ENCODE measurements around the gene SYT17.

Gene SYT17

GRCh38 chr16:19167710-19168370 lies at the start of gene SYT17:
TSS of gene SYT17 (plus strand) at chr16:19168240. CDS start at chr16:19168647, 407 bp downstream.
- no peaks in the 10 kb centered on the region for H3K9me3 ChIP-seq
- H3K36me3 ChIP-seq = no peaks in the 10 kb centered on the region
- peaks cover 0 to 34% of the 10 kb centered on the region in 2 donors for H3K27me3 ChIP-seq
- intact Hi-C loops (cut with DNase I; ENCODE audit: low total_unique reads) = no loop called here
- peaks cover 0 to 23% (median 17%) of the 10 kb centered on the region in 4 donors for H3K4me1 ChIP-seq
- peak; percentile 45 to 73 for DNase-seq
- H3K4me3 ChIP-seq = peak within 1 kb of the TSS; percentile 38 to 49
- peak; percentile 57 to 68 for TF ChIP-seq CTCF (IDR thresholded peaks at IDR 0.05)
- H3K27ac ChIP-seq = no peak within 1 kb of the TSS

- peak overlapping the region; percentile 37 to 41 for H3K4me3 ChIP-seq
- H3K9me3 ChIP-seq = no peaks in the 10 kb centered on the region
- peak; percentile 62 to 73 for DNase-seq
- intact Hi-C loops (cut with DNase I; ENCODE audit: low total_unique reads) = no loop called here
- no peaks in the 10 kb centered on the region for H3K27me3 ChIP-seq
- peaks cover 3 to 60% (median 50%) of the 10 kb centered on the region in 4 donors for H3K4me1 ChIP-seq
- peaks cover 0 to 22% (median 22%) of the 10 kb centered on the region in 3 donors for H3K36me3 ChIP-seq
- H3K27ac ChIP-seq = peak overlapping the region; percentile 55 to 73
- no peak for TF ChIP-seq CTCF (IDR thresholded peaks at IDR 0.05)
Measured at GRCh38 chr16:19118938-19119431, 49.1 kb upstream of the SYT17 start.

GRCh38 chr16:19119564-19119963 lies 48.5 kb upstream of the SYT17 start:
- DNase-seq = peak in 1 of 2 donors; percentile 4
- no peak for TF ChIP-seq CTCF (IDR thresholded peaks at IDR 0.05)
- Histone ChIP-seq H3K27me3 (no peaks in the 10 kb centered on the region), H3K36me3 (peaks cover 0 to 22% (median 22%) of the 10 kb centered on the region in 3 donors), H3K9me3 (no peaks in the 10 kb centered on the region), H3K4me3 (peak overlapping the region; percentile 37 to 41), H3K27ac (peak overlapping the region; percentile 55 to 73), H3K4me1 (peaks cover 3 to 60% (median 49%) of the 10 kb centered on the region in 4 donors)
- intact Hi-C loops (cut with DNase I; ENCODE audit: low total_unique reads) = no loop called here

GRCh38 chr16:19123535-19124178 lies 44.4 kb upstream of the SYT17 start:
- Histone ChIP-seq H3K36me3 (peaks cover 0 to 12% (median 9%) of the 10 kb centered on the region in 3 donors), H3K4me1 (peaks cover 0 to 20% (median 13%) of the 10 kb centered on the region in 4 donors), H3K9me3 (no peaks in the 10 kb centered on the region), H3K27me3 (no peaks in the 10 kb centered on the region), H3K4me3 (no peak overlapping the region), H3K27ac (no peak overlapping the region)
- TF ChIP-seq CTCF (IDR thresholded peaks at IDR 0.05) = no peak
- intact Hi-C loops (cut with DNase I; ENCODE audit: low total_unique reads) = no loop called here
- DNase-seq = no peak

GRCh38 chr16:19126300-19126699 lies 41.7 kb upstream of the SYT17 start:
- no peak for TF ChIP-seq CTCF (IDR thresholded peaks at IDR 0.05)
- intact Hi-C loops (cut with DNase I; ENCODE audit: low total_unique reads) = no loop called here
- DNase-seq = no peak

More at GRCh38 chr16:19126300-19126699, 41.7 kb upstream of the SYT17 start:
- no peak overlapping the region for H3K4me3 ChIP-seq
- H3K27me3 ChIP-seq = no peaks in the 10 kb centered on the region
- no peaks in the 10 kb centered on the region for H3K9me3 ChIP-seq
- H3K36me3 ChIP-seq = peaks cover 0 to 10% (median 7%) of the 10 kb centered on the region in 3 donors
- peaks cover 0 to 15% (median 11%) of the 10 kb centered on the region in 4 donors for H3K4me1 ChIP-seq
- H3K27ac ChIP-seq = no peak overlapping the region

All from tibial artery (tissue), 4 donors.